NCI-H2081 (cell line): Measurements from ENCODE around the gene FAM53C.
"Not testable (repeated sequence)": the region's sequence is repeated elsewhere in the genome, so short reads cannot be mapped to it uniquely, and the experiment has no call there.

Experiments used
- DNase-seq, 2 experiments: peaks; one replicate each; lab custom pipeline; 2025; lab: John Stamatoyannopoulos, UW

Gene FAM53C

DNA sequence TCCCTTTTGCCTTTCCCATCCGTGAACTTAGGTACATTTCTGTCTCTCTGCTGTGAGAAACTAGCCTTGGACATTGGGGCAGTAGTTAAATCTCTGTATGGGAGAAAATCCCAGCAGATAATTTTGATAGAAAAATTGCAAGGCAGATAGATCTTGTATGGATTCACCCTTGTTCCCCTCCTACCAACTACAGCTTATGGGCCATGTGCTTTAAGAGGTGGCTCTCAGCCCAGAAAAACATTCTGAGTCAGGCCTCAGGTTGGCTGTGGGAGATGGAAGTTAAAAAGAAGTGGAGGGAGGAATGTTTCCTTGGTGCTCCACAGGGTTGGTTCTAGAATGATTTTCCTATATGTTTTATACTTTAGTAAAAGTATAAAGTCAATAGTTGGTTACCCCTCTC, 13.0 kb downstream of the FAM53C start:
- no peak for DNase-seq

DNA sequence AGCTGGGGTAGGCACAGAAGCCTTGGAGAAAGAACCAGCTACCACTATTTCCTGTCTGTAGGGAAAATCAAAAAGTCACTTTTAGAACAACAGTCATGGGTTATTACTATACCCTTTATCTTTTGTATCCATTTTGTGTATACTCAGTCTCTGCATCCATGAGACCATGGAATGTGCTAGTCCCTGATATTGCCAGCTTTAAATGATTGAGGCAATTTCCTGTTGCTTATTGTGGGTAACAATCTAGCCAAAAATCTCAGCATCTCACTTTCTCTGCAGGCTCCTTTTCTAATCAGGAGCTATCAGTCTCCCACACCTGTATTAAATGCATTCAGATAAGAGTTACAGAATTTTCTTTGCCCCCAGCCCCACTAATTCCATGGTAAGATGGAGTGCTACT, 13.5 kb downstream of the FAM53C start:
- no peak for DNase-seq

DNA sequence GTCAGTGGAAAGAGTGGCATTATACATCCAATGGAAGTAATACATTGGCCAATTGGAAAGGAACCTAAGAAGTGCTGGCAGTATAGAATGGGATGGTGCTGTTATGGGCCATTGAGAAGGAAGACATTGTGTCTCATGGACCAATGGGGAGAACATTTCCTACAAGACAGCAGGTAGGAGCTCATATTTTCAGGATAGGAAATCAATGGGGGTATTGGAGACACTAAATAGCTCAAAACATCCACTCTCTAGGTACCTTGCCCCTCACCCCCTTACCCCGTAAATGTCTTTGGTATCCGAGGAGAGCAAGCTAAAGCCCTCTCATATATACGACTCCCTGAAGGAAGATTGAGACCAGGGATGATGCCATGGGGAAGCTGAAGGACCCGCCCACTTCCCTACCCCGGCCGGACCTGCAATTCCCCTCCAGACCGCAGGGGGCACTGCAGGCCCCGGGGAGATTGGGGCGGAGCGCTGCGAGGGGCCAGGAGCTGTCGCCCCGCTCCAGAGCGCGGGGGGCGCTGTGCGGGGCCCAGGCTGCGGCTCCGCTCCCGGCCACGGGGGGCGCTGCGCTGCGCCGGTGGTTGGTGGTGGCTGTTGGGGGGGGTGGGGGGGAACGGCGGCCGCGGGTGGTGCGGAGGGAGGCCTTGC, 14.1 kb downstream of the FAM53C start, which contains the start of gene KDM3B:
KDM3B (plus strand) TSS at position 615 of the 651 bp plus-strand sequence. CDS start 111 bp downstream, outside the sequence.
- peak; percentile 73 to 74 for DNase-seq

DNA sequence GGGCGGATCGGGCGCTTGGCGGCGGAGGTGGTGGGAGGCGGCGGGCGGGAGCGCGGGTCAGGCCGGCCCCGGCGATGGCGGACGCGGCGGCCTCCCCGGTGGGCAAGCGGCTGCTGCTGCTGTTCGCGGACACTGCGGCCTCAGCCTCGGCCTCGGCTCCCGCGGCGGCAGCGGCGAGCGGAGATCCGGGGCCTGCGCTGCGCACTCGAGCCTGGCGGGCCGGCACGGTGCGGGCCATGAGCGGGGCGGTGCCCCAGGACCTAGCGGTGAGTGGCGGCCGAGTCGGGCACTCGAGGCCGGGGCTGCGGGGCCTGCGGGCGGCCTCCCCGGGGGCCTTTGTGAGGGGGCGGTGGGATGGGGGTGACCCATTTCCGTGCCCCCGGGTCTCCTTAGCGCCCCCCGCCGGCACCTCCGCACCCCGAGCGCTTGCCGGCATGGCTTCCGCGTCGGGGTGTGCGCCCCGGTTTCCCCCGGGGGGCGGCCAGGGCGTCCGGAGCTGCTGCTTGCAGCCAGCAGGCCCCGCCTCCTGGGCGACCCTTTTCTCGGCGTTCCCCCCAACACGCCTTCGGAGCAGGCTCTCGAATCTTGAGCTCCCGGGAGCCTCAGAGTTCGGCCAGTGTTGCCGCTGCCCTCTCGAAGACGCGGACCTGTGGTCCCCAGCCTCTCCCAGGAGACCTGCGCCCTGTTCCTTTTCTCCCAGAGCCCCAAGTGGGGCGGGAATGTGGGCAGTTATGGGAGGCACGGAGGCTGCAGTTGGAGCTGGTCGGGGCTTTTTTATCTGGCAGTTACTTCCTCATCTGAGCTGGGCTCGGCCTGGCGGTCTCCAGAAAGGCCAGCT, 14.9 kb downstream of the FAM53C start:
- DNase-seq, result peak; percentile 29 to 46

DNA sequence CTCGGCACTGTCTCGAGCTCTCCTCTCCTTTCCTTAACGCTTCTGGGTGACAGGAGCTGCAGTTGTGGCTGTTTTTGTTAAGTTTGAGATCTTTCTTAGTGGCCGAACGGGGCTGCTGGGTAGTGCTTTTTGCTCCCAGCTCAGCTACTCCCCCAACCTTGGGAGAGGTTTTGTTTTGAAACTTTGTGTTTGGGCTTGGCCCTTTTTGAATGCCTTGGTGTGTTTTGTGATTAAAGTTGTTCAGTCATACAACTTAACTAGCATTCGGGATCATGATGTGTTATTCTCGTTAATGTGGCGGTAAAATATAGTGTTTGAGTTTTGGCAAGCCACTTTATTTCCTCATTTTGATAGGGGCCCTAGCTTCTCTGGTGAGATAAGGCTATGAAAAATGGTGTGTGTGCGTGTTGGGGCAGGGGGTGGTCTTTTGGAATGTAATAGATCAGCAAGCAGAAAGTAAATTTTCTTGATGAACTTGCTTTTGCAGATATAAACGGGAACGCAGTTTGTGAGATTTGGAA, 15.6 kb downstream of the FAM53C start:
- DNase-seq, result no peak

DNA sequence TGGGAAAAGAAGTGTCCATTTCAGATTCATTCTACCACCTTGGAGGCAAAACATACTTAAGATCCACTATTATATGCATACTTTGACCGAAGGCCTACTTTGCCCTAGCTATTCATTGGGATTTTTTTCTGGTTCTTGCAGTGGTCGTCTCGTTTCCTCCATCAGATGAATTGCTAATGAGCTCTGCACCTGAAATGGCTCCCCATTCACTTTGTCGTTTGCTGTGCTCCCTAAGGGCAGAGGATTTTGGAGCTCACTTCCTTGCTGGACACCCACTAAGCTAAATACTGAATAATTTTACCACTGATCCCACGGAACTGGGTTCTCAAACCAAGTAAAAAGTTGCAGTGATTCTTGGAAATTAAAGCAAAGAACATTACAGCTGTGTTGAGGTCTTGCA, 16.3 kb downstream of the FAM53C start:
- no peak for DNase-seq

DNA sequence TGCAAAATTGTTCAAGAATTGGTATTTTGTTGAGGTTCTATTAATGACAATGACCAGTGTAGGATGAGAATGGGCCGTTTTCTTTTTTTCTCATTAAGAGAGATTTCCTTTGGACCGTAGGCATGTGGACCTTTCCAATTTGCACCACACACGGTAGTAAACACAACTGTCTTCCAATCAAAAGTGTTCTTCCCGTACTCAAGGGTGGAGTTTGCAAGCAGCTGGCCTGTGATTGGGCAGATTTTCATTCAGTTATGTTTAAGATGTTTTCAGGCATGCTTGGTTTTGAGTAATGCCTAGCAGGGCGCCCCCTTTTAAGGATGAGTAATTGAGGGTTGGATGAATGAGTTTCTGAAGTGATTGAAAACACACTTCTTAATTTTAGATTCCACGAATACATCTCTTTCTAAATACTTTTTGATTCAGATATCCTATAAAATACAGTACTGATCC, 16.9 kb downstream of the FAM53C start:
- DNase-seq, result peak in 1 of 2 experiments; percentile 36

DNA sequence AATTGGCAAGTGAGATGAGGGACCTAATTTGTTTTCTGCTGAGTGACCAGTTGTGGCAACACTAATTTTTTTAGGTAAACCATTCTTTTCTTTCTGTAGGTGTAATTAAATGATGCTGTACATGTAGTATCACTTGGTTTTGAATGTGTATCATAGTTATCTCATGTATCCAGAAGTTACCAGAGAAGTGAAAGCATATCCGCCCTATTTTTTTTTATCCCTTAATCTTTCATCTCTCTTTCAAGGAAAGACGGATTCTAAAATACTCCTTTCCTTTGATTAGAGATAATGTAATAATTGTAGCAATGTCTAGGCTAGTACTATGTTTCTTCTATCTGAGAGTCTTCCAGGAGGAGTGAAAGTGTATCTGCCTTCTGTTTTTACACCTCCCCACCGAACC, 21.6 kb downstream of the FAM53C start:
- DNase-seq, result no peak

DNA sequence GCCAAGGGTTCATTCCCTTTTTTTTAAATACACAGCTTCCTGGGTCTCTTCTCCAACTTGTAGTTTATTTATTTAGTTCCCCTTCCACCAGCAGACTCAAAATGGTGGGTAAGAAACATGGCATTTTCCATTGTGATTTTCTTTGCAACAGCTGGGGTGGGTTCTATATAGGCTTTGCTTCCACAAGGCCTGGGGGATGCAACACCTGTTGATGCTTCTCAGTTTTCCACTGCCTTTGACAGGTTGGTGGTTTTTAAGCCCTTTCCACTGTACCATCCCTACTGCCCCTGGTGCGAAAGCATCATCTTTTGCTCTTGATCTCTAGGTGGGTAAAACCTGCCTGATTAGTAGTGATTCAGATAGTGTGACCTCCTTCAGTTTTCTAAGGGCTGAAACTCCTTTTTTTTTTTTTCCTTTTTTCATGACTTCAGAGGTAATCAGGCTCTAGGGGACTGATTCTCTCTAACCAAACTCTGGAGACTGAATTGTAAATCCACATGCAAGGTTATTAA, 22.9 kb downstream of the FAM53C start:
- no peak for DNase-seq

DNA sequence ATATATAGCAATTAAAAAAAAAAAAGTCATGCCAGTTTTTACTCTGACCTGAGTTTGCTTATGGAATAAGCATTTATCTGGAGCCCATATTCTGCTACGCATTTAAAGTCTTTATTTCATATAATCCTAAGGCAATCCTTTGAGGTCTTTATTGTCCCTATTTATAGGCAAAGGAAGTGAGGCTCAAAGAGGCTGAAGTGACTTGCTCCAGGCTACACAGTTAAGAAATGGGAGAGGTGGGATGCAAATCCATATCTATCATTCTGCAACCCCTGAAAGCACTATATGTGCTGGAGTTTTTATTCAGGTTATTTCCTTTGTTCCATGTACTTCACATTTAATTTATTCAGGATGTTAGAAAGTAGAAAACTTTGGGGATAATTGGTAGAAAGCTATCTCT, 26.5 kb downstream of the FAM53C start:
- DNase-seq, result no peak

DNA sequence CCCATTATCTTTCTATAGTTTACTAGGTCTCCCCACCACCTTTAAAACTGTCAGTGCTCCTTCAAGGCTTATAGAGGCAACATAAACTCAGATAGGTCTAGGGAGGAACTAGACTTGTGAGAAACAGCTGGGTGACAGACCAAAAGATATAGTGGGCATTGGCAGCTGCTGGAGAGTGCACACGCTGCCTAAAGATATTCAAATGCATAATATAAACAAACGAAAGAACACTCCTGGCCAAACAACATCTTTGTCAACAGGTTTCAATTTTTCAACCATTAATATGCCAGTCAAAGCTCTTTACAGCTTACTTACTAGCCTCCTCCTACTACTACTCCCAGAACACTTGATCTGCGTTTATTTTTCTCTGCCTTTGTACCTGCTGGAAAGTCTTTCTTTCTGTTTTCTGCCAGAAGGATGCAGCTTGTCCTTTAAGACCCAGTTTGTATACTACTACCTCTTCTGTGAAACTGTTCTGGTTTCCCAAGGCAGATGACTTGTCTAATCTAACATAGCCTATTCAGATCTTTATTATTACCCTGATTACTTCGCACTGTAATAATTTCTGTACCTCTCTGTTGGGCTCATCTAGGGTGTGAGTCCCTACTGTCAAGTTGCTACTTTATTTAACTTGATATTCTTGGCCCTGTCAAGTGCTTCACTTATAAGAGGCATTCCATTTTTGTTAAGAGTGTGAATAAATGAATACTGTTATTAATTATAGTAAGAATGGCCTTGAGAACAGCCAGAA, 28.7 kb downstream of the FAM53C start:
- no peak for DNase-seq

DNA sequence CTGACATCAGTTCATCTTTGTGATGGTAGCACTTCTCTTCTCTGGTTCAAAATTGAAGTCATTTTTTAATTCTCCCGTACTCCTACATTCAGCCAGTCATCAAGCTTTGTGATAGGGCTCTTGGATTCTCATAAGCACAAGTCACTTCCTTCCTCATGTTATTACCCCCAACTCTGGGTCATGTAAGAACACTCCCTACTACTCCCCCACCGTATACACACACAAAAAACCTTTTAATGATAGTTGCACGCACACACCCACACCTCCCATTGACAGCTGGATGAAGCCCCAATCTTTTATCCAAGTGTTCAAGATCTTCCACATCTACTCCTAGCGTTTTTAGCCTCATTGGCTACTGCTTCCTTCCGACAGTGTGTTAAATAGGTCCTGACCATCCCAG, 31.2 kb downstream of the FAM53C start:
- no peak for DNase-seq

DNA sequence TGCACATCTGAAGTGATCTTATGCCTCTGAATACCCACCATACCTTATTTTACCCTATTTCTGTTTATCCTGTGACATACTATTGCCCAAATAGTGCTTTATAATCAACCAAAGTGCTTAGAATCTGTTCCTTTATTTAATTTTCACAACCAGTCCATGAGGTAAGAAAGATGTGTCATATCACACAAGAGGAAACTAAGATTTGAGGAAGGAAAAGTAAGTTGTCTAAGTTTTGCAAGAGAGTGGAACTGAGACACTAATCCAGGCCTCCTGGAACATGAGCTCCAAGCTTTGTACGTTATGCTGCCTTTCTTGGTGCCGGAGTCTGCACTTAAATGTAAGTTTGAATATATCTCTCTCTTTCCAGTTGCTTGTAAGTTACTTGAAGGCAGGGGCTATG, 31.6 kb downstream of the FAM53C start:
- DNase-seq, result no peak

DNA sequence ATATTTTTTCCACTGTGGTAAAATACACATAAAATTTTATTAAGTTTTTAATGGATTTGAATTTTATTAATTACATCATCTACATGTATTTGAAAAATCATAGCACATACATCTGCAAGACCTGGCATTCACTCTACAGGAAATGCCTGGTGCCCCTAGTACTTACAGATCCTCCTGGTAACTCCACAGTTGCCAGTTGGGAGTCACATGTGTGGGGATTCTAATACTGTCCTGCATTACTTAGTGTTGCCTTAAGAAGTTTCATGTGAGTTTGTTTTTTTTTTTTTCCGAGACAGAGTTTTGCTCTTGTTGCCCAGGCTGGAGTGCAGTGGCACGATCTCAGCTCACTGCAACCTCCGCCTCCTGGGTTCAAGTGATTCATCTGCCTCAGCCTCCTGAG, 32.5 kb downstream of the FAM53C start:
- no peak for DNase-seq

DNA sequence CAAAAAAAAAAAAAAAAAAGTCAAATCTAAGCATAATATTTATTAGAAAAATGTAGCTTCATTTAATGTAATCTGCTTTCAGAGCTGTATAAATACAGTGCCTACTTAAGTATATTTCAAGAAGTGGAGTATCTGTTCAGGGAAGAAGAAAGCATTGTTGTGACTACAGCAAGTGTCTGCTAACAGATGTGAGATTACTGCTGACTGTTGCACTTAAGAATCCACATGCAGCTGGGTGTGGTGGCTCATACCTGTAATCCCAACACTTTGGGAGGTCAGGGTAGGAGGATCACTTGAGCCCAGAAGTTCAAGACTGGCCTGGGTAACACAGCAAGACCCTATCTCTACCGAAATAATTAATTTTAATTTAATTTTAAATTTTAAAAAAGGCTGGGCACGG, 33.4 kb downstream of the FAM53C start:
- no peak for DNase-seq

DNA sequence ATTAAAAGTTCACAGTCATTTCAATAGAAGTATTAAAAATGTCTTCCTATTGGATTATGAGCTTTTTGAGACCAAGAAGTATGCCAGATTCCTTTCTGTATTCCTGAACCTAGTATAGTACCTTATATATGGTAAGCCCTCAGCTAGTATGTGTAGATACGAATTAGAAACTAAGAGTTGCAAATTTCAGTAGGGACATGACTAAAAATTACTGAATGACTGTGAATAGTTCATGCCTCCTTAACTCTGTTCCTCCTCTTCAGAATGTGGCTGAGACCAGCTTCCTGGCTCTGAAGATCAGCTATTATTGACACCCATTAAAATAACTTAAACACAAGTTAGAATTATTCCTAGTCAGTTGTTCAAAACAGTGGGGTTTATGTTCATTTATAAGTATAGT, 34.2 kb downstream of the FAM53C start:
- no peak for DNase-seq

DNA sequence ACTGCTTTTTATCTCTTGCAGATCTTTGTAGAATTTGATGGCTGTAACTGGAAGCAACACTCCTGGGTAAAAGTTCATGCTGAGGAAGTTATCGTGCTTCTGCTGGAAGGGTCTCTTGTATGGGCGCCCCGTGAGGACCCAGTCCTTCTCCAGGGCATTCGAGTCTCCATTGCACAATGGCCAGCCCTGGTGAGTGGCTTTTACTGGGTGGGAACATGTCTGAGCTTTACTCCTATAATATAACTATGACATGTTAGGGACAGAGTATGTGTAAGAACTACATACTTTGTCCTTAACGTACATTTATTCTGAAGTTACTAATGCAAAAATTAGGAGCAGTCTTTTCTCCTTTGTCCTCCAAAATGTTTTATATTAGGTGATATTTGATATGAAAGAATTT, 34.6 kb downstream of the FAM53C start:
- no peak for DNase-seq

DNA sequence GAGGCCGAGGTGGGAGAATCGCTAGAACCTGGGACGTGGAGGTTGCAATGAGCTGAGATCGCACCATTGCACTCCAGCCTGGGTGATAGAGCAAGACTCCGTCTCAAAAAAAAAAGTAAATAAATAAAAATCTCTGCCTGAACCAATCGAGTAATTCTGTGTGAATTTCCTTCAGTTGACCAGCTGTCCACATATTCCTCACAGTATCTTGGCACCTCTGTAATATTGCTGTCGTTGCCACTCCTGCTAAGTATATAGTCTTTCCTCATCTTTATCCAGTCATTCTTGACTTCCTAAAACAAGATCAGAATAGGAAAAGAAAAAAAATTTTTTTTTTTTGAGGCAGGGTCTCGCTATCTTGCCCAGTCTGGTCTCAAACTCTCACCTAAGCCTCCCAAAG, 44.3 kb downstream of the FAM53C start:
- DNase-seq, result no peak

DNA sequence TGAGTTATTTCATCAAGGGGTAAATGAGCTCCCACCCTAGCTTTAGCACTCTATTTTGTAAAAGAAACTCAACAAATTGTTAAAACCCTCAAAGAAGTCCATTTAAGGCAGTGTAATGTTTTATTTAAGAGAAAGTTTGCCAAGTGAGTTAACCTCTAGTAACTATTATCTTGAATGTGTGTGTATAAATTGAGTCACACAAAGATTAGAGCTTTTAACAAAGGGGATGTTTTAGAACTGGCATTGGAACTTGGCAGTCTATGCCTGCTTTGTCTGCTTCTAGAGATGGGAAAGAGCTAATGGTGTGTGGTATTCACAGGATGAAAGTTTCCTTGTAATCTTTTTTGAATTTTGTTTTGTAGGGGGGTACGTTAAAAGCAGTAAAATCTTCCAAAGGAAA, 47.6 kb downstream of the FAM53C start:
- DNase-seq, result no peak

DNA sequence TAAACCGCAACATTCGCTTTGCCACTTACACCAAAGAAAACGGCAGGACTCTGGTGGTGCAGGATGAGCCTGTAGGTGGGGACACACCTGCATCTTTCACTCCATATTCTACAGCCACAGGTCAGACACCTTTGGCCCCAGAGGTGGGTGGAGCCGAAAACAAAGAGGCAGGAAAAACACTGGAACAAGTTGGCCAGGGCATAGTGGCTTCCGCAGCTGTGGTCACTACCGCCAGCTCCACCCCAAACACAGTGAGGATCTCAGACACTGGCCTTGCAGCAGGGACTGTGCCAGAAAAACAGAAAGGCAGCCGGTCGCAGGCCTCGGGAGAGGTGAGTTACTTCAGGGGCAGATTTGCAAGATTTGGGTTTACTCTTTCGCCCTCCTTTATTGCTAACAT, 48.2 kb downstream of the FAM53C start:
- no peak for DNase-seq

DNA sequence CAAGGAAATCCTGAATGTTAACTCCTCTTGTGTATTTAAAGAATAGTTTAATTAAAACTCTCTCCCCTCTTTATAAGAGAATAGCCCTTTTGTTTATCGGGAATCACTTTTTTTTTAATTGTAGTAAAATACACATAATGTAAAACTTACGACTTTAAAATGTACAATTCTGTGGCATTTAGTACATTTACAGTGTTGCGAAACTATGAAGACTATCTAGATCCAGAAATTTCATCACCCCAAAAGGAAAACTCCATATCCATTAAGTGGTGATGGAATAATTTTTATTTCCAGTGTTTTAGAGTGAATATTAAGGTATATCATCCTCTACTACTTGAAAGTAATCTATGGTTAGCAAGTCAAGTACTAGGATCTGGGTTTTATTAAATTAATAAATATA, 51.3 kb downstream of the FAM53C start:
- no peak for DNase-seq

DNA sequence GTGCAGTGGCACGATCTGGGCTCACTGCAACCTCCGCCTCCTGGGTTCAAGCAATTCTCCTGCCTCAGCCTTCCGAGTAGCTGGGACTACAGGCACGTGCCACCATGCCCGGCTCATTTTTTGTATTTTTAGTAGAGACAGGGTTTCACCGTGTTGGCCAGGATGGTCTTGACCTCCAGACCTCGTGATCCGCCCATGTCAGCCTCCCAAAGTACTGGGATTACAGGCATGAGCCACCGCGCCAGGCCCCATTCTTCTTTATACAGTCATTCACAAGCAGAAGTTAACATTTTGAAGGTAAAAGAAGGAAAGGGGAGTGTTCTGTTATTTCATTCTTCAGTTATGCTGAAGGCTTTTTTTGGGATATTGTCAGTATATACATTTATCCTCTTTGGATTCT, 51.8 kb downstream of the FAM53C start:
- DNase-seq, result not testable (repeated sequence)
